ENCODE results near the gene ZNRF2. TPM values are rescaled to one million over a fixed set of nuclear protein-coding genes. Genes with fewer than 3 reads are reported as not detected.

The ZNRF2 gene
- total RNA-seq, 1 donor = 5.8 TPM

GRCh38 chr7:30270921-30271320 is 13.5 kb upstream of the ZNRF2 start:
- no peak for DNase-seq (ENCODE audit: low read depth)
- TF ChIP-seq CTCF (IDR thresholded peaks at IDR 0.05; ENCODE audit: insufficient read depth, low read length) = no peak
- H3K4me3 ChIP-seq (ENCODE audit: low read depth, low read length) = no peak overlapping the region

- no peak for TF ChIP-seq CTCF (IDR thresholded peaks at IDR 0.05; ENCODE audit: insufficient read depth, low read length)
- H3K4me3 ChIP-seq (ENCODE audit: low read depth, low read length) = no peak overlapping the region
- DNase-seq (ENCODE audit: low read depth) = no peak
These were observed 12.3 kb upstream of the ZNRF2 start for GRCh38 chr7:30272126-30272525.

DNA sequence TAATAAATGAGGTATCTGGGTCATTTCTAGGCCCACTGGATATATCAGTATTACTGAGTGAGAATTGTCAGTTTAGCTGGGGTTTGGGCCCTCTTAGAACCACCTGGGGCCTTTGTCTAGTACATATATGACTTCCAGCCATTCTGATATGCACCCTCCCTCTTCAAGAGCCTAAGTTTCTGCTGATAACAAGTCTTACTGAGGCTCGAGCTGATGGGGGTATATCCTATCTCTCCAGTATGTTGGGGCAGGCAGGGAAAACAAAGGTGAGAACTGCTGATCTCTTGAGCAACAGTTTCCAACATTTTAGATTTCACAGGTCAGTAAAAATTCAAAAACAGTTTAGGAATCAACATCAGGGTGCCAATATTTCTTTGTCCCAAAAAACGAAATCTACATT is 10.8 kb upstream of the ZNRF2 start:
- no peak for TF ChIP-seq CTCF (IDR thresholded peaks at IDR 0.05; ENCODE audit: insufficient read depth, low read length)
- DNase-seq (ENCODE audit: low read depth) = no peak
- no peak overlapping the region for H3K4me3 ChIP-seq (ENCODE audit: low read depth, low read length)

DNA sequence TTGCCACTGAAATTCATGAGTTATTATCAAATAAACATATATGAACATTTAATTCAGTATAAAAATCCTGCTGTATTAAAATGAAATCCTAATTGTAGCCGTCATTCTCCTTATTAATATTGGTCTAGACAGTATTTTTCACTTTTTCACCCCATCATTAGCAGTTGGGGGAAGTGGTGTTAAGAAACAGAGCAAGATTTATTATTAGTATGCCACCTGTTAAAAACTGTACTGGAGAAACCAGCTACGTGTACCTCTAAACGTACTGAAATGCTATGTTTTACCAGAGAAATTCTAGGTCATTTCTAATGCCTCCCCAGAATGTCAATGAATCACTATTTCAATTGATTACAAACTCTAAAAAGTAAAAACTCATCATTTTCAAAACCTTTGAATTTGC is 9.8 kb upstream of the ZNRF2 start:
- H3K4me3 ChIP-seq (ENCODE audit: low read depth, low read length) = no peak overlapping the region
- no peak for DNase-seq (ENCODE audit: low read depth)
- TF ChIP-seq CTCF (IDR thresholded peaks at IDR 0.05; ENCODE audit: insufficient read depth, low read length) = no peak

GRCh38 chr7:30276203-30276900 is 8.0 kb upstream of the ZNRF2 start:
- peak; percentile 73 for DNase-seq (ENCODE audit: low read depth)
- peak; percentile 85 for TF ChIP-seq CTCF (IDR thresholded peaks at IDR 0.05; ENCODE audit: insufficient read depth, low read length)

GRCh38 chr7:30278376-30278775 is 6.0 kb upstream of the ZNRF2 start:
- DNase-seq (ENCODE audit: low read depth) = no peak
- no peak overlapping the region for H3K4me3 ChIP-seq (ENCODE audit: low read depth, low read length)
- TF ChIP-seq CTCF (IDR thresholded peaks at IDR 0.05; ENCODE audit: insufficient read depth, low read length) = no peak

More at GRCh38 chr7:30276203-30276900, 8.0 kb upstream of the ZNRF2 start:
- no peak overlapping the region for H3K4me3 ChIP-seq (ENCODE audit: low read depth, low read length)

Data from fibroblast of the aortic adventitia (primary cell).